Measurements from ENCODE around the gene CFAP46.
A peak's percentile ranks its signal among the peaks of the same experiment; 100 is the strongest.

The CFAP46 gene

DNA sequence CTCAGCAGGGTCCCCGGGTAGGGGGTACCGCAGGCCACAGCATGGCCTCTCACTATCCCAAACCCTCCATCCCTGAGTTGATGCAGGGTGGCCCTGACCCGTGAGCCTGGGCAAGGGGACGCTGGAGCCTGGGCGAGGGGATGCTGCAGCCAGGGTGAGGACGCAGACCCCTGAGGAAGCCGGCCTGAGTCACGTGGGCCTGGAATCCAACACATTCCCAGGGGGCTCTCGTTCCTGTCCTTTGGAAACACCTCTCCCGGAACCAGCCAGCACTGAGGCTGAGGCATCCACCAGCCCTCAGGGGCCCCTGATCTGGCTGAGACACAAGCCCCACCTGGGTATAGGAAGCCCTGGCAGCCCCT is 95.0 kb downstream of the CFAP46 start:
- peak in 5 of 42 donors; percentile 4 to 23 (median 10) for DNase-seq
- intact Hi-C loops (cut with DNase I): loop anchor here (10.0 kb wide), 1 partner anchor 277 kb away; no protein-coding TSS in a partner anchor

DNA sequence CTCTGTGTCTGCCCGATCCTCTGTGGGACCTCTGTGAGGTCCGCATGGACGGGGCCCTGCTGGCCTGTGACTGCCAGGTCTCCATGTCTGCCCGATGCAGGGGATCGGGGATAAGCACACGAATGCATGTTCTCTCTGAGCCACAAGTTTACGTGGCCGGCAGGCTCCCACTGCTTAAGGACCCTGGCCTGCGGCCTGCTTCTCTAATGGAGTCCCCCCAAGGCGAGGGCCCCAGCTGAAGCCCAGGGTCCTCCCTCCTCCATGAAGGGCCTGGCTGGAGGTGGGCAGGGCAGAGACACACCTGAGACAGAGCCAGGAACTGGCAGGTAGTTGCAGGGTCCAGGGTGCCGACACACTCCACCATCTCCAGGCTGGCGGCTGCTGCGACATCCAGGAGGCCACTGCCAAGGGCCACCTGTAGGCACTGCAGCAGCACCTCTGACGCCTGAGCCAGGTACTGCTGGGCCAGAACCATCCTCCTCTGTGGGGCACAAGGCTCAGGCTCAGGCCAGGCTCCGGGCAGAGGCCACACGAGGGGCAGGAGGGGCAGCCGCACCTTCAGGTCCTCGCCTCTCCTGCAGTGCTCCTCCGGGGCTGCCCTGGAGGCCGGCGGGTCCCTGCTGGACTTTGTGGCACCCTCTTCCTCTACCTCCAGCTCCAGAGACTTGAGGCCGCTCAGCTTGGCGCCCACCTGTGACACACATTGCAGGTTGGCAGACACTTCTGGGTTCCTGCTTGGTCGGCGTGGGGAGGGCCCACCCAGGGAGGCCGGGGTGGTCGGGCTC is 95.5 kb downstream of the CFAP46 start:
- peak in 6 of 42 donors; percentile 2 to 37 (median 16) for DNase-seq

DNA sequence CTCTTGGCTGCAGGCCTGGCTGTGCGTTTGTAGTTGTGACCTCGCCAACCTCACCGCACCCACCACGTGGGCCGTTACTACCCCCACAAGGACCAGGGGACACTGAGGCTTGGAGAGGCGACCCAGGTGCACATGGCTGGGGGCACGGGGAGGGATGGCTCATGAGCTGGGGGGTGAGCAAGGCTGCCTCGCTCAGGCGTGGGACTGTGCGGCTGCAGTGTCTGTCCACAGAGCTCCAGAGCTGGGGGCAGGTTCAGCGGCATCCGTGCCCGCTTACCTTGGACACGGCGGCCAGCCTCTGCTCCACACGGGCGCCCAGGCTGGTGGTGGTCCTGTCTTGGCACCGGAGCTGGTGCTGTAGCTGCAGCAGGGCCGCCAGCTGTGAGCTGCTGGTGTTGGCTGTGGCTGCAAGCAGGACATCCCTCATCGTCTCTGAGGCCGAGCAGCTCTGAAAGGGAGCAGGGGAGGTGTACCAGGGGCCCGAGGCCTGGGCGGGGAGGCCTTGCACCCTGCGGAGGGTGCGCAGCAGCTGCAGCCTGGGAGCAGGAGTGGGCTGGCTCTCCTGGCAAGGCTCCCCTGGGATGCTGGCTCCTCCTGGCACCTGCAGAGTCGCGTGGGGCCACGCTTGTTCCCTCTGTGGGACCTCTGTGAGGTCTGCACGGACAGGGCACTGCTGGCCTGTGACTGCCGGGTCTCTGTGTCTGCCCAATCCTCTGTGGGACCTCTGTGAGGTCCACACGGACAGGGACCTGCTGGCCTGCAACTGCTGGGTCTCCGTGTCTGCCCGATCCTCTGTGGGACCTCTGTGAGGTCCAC is 96.4 kb downstream of the CFAP46 start:
- peak in 5 of 42 donors; percentile 4 to 33 (median 27) for DNase-seq
- intact Hi-C loops (cut with DNase I): loop anchor here (10.0 kb wide), 1 partner anchor 279 kb away; no protein-coding TSS in a partner anchor

More for the DNA sequence above, 95.5 kb downstream of the CFAP46 start:
- intact Hi-C loops (cut with DNase I): loop anchor here (10.0 kb wide), 1 partner anchor 278 kb away; no protein-coding TSS in a partner anchor

- intact Hi-C loops (cut with DNase I): loop anchor here (10.0 kb wide), 1 partner anchor 280 kb away; no protein-coding TSS in a partner anchor
- DNase-seq: peak in 4 of 42 donors; percentile 12 to 36 (median 28)
Measured at GRCh38 chr10:132845041-132845551, 97.3 kb downstream of the CFAP46 start.

DNA sequence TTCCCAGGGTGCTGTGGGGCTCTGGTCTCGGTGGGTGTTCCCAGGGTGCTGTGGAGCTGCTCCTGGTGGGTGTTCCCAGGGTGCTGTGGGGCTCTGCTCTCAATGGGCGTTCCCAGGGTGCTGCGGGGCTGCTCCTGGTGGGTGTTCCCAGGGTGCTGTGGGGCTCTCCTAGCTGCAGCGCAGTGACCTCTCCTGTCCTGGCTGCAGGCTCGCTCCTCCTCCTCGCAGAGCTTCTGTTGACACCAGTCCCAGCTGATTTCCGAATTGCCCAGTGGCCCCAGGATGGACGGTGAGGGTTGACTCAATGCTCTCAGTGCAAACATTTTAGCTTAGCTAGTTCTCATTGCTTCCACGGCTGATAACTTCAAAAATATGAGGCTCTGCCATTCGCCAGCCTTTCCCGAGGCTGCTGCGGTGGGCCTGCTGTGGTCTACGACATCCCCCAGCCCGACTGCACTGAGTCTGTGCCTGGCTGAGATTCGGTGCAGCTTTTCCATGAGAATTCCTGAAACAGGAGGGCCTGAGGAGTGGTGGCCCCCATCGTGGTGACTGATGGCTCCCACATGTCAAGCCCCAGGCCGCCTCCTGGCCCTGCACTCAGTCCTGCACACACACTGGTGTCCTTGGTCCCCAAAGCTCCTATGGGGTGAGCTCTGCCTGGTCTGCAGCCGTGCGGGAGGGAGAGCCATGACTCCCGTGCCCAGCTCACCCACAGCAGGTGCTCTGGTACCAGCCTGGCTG is 98.1 kb downstream of the CFAP46 start:
- intact Hi-C loops (cut with DNase I): loop anchor here (10.0 kb wide), 1 partner anchor 281 kb away; no protein-coding TSS in a partner anchor
- DNase-seq: peak in 4 of 42 donors; percentile 19 to 29 (median 24)

DNA sequence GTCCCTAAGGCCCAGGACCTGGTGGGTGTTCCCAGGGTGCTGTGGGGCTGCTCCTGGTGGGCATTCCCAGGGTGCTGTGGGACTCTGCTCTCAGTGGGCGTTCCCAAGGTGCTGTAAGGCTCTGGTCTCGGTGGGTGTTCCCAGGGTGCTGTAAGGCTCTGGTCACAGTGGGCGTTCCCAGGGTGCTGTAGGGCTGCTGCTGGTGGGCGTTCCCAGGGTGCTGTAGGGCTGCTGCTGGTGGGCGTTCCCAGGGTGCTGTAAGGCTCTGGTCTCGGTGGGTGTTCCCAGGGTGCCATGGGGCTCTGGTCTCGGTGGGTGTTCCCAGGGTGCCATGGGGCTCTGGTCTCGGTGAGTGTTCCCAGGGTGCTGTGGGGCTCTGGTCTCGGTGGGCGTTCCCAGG is 99.1 kb downstream of the CFAP46 start:
- intact Hi-C loops (cut with DNase I): loop anchor here (10.0 kb wide), 1 partner anchor 282 kb away; no protein-coding TSS in a partner anchor
- peak in 1 of 42 donors; percentile 23 for DNase-seq

DNA sequence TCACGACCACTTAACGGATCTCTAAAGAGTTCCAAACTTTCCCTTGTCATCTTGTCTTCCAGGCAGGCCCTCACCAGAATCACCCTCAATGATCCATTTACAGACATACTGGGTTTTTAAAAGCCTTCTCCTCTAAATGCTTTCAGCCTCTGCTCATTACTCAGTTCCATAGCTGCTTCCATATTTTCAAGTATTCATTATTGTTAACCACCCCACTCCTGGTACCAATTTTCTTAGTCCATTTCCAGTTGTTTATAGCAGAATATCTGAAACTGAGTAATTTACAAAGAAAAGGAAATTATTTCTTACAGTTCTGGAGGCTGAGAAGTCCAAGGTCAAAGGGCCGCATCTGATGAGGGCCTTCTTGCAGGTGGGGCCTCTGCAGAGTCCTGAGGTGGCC is 100.0 kb downstream of the CFAP46 start:
- DNase-seq: no peak
- intact Hi-C loops (cut with DNase I): loop anchor here (10.0 kb wide), 1 partner anchor 282 kb away; no protein-coding TSS in a partner anchor

DNA sequence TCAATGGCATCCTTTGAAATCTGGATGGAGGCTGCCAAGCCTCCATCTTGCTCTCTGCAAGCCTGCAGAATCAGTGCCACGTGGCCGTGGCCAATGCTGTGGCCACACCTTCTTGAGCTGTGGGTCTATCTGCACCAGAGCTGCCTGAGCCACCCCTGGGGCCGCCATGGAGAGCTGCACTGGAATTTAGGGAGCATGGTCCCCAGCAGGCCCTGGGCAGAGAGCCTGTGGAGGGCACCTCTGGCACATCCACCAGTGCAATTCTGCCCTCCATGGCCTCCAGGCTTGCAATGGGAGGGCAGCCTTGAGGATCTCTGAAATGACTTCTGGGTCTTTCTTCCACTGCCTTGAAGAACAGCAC is 100.8 kb downstream of the CFAP46 start:
- no peak for DNase-seq
- intact Hi-C loops (cut with DNase I): loop anchor here (10.0 kb wide), 1 partner anchor 283 kb away; no protein-coding TSS in a partner anchor

DNA sequence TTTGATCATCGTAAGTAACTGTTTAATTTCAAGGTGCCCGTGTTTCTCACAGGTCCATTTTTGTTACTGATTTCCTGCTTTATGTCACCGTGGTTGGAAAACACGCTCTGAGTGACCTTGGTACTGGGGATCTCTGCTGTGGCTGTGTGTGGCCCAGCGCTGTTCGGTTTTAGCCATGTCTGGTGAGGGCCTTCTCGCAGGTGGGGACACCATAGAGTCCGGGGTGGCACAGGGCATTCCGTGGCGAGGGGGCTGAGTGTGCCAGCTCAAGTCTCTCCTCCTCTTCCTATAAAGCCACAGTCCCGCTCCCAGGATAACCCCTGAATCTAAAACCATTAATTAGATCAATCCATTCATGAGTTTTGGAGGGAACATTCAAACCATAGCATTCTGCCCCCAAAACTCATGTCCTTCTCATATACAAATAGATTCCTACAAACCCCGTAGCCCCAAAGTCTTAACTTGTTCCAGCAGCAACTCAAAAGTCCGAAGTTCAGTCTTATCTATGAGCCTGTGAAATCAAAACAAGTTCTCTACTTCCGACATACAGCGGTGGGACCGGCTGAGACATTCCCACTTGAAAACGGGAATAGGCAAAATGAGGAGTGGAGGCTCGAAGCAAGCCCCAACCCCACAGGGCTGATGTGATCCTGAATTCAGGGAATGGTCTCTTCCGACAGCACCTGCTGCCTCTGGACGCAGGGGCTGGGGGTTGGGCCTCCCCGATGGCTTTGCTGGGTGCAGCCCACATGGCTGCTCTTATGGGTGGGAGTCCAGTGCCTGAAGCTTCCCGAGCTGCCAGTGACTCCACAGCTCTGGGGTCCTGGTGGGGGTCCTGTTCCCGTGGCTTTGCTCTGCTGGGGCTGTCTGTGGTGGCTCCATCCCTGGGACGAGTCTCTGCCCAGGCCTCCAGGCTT is 101.4 kb downstream of the CFAP46 start:
- intact Hi-C loops (cut with DNase I): loop anchor here (10.0 kb wide), 1 partner anchor 284 kb away; no protein-coding TSS in a partner anchor
- peak in 1 of 42 donors; percentile 39 for DNase-seq

DNA sequence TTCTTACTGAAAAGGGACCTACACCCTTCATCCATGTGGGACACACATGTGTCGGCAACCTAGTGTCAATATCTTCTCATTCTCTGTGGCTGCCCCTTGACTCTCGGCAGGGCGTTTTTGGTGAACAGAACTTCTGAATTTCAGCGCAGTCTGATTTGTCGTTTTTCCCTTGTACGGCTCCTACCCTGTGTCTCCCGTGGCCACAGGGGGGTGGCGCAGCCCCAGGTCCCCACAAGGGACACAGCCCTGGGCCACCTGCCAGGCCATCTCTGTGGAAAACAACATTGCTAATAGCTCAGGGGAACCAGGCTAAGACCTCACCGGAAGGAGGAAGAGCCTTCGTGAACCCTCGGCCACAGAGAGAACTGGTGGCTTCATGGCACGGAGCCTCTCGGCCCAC is 103.3 kb downstream of the CFAP46 start:
- DNase-seq: peak in 2 of 42 donors; percentile 31 to 38
- intact Hi-C loops (cut with DNase I): no loop called here

DNA sequence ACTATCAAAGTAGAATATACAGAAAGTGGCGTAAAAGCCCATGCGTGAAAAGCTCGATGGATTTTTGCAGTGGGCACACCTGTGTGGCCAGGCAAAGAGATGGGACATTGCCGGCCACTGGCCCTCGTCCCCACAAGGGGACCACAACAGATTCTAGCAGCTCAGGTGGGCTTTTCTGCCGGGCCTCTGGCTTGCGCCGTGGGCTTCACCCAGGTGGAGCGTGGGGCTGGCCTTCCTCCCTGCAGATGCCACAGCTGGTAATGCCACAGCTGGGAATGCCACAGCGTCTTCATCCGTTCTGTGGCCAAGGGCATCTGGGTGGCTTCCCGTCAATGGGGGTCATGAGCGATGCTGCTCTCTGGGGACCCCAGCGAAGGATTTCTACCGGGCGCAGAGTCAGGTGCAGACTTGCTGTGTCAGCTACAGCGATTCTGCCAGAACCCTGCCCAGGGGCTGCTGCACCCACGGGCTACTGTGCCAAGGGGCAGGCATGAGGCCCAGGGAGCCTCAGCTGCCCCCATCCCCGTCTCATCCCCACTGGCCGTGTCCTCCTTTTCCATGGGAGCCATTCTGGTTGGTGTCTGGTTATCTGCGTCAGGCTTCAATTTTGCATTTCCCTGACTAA is 103.9 kb downstream of the CFAP46 start:
- DNase-seq: peak in 3 of 42 donors; percentile 27 to 40 (median 35)
- intact Hi-C loops (cut with DNase I): no loop called here

GRCh38 chr10:132837905-132838304 is 104.5 kb downstream of the CFAP46 start:
- peak in 3 of 42 donors; percentile 32 to 40 (median 35) for DNase-seq
- intact Hi-C loops (cut with DNase I): no loop called here

- intact Hi-C loops (cut with DNase I): no loop called here
- peak in 40 of 42 donors; percentile 17 to 83 (median 66) for DNase-seq
Measured at GRCh38 chr10:132836832-132837540, 105.4 kb downstream of the CFAP46 start.

DNA sequence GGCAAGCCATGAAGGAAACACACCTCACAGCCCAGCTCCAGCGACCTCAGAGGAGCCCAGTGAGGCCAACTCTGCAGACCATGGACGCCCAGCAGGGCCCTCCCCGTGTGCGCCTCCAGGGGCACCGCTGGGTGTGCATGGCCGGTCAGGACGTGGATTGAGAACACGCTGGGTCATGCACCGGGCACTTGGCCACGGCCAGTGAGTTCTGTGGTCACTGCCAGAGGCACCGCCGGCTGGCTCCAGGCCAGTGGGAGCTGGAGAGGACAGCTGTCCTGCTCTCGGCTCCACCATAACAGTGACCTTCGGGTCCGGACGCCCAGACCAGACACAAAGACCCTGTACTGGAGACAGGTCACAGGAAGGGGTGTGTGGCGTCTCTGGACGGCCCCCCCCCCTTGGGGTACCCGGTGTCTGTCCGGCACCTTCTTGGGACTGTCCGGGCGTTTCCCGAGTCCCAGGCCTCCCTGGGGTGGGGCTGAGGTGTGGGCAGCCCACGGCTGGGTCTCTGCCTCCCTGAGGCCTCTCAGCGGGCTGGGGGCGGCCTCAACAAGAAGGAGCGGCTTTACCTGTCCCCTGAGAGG is 106.0 kb downstream of the CFAP46 start:
- intact Hi-C loops (cut with DNase I): no loop called here
- peak; percentile 30 to 86 (median 66) for DNase-seq

- intact Hi-C loops (cut with DNase I): no loop called here
- DNase-seq: peak in 3 of 42 donors; percentile 28 to 40 (median 34)
Measured at GRCh38 chr10:132835848-132836233, 106.5 kb downstream of the CFAP46 start.

All from head of caudate nucleus (tissue), 42 donors.